Stimulated activated CD8-positive, alpha-beta memory T cell treated with anti-CD3 and anti-CD28 coated beads, Interleukin-12 subunit alpha, Interleukin-12 subunit beta, amount 100 ng/mL, for 24 hours (primary cell): ENCODE measurements around the gene TCP11.

Experiments
- DNase-seq: peaks from one replicate; pipeline ENCODE4 v3.0.0-alpha.2; 2020; ENCODE audit errors: extremely low read depth

Gene TCP11

GRCh38 chr6:35173044-35173426 lies 31.9 kb upstream of the TCP11 start:
- DNase-seq = no peak

- DNase-seq = no peak
These were observed 29.8 kb upstream of the TCP11 start for GRCh38 chr6:35170891-35171290.

GRCh38 chr6:35170166-35170565 lies 29.0 kb upstream of the TCP11 start:
- no peak for DNase-seq

- no peak for DNase-seq
These were observed 27.3 kb upstream of the TCP11 start for GRCh38 chr6:35168461-35168861.

- DNase-seq = no peak
These were observed 26.4 kb upstream of the TCP11 start for GRCh38 chr6:35167505-35167904.

GRCh38 chr6:35166520-35166919 lies 25.4 kb upstream of the TCP11 start:
- DNase-seq = no peak

- no peak for DNase-seq
These were observed 25.0 kb upstream of the TCP11 start for GRCh38 chr6:35166116-35166515.

GRCh38 chr6:35165630-35166071 lies 24.5 kb upstream of the TCP11 start:
- DNase-seq = no peak

GRCh38 chr6:35164868-35165267 lies 23.7 kb upstream of the TCP11 start:
- DNase-seq = no peak

GRCh38 chr6:35164277-35164676 lies 23.1 kb upstream of the TCP11 start:
- no peak for DNase-seq

GRCh38 chr6:35163836-35164235 lies 22.7 kb upstream of the TCP11 start:
- DNase-seq = no peak

GRCh38 chr6:35161776-35162607 lies 20.9 kb upstream of the TCP11 start:
- no peak for DNase-seq

GRCh38 chr6:35161266-35161665 lies 20.1 kb upstream of the TCP11 start:
- DNase-seq = no peak

- DNase-seq = no peak
These were observed 19.5 kb upstream of the TCP11 start for GRCh38 chr6:35160642-35161041.

GRCh38 chr6:35158520-35158919 lies 17.4 kb upstream of the TCP11 start:
- DNase-seq = no peak

- DNase-seq = no peak
These were observed 13.8 kb upstream of the TCP11 start for GRCh38 chr6:35154947-35155346.

GRCh38 chr6:35154262-35154661 lies 13.1 kb upstream of the TCP11 start:
- no peak for DNase-seq

GRCh38 chr6:35152067-35152707 lies 11.0 kb upstream of the TCP11 start:
- DNase-seq = no peak

GRCh38 chr6:35151466-35151865 lies 10.3 kb upstream of the TCP11 start:
- DNase-seq = no peak

- DNase-seq = no peak
These were observed 8.9 kb upstream of the TCP11 start for GRCh38 chr6:35149891-35150566.

GRCh38 chr6:35148167-35148741 lies 7.1 kb upstream of the TCP11 start:
- peak; percentile 3 for DNase-seq

GRCh38 chr6:35147486-35147885 lies 6.3 kb upstream of the TCP11 start:
- DNase-seq = no peak
